ENCODE measurements around the gene KDM4C. TPM values are rescaled to one million over a fixed set of nuclear protein-coding genes. Genes with fewer than 3 reads are reported as not detected.
A peak's percentile ranks its signal among the peaks of the same experiment; 100 is the strongest.

Gene KDM4C
- total RNA-seq, 2 experiments from 2014 or later = 51.5 to 60.3 TPM

GRCh38 chr9:7173139-7173538, 415.4 kb downstream of the KDM4C start:
- ChIA-PET CTCF (ENCODE audit: unreplicated experiment) (no interaction called here), POLR2A (no interaction called here)
- Histone ChIP-seq H3K9me3 (ENCODE audit: low read length) (no peaks in the 10 kb centered on the region), H3K36me3 (ENCODE audit: insufficient read depth, low read length) (peaks cover 16% of the 10 kb centered on the region; the same call in 1 of the 2 replicates), H3K79me2 (ENCODE audit: insufficient read depth, low read depth, low read length) (no peaks in the 10 kb centered on the region), H3K4me2 (ENCODE audit: low read length) (no peak overlapping the region), H3K4me3 (ENCODE audit: low read depth, low read length, poor library complexity, severe bottlenecking) (no peak overlapping the region), H4K20me1 (ENCODE audit: insufficient read depth, low read length) (no peaks in the 10 kb centered on the region), H3K4me1 (ENCODE audit: insufficient read depth, low read length, poor library complexity, severe bottlenecking) (no peaks in the 10 kb centered on the region), H2AFZ (ENCODE audit: low read length) (no peak overlapping the region), H3K9me2 (ENCODE audit: insufficient read depth, low read length) (no peaks in the 10 kb centered on the region), H3K27ac (ENCODE audit: low read depth, low read length, poor library complexity, severe bottlenecking) (no peak overlapping the region)
- no peak for DNase-seq (ENCODE audit: low spot score)
- intact Hi-C loops (cut with micrococcal nuclease; ENCODE audit: unreplicated experiment) = no loop called here
- TF ChIP-seq CTCF (conservative IDR thresholded peaks at IDR 0.05; ENCODE audit: low read length) = no peak
- no peak for TF ChIP-seq EZH2phosphoT487 (IDR thresholded peaks at IDR 0.05; ENCODE audit: borderline replicate concordance, low read depth, low read length)
- no TSS peak for BruUV-seq (replicated peaks)

GRCh38 chr9:7174301-7174700, 416.5 kb downstream of the KDM4C start:
- Histone ChIP-seq H3K9me2 (ENCODE audit: insufficient read depth, low read length) (no peaks in the 10 kb centered on the region), H3K36me3 (ENCODE audit: insufficient read depth, low read length) (peaks cover 16% of the 10 kb centered on the region; the same call in 1 of the 2 replicates), H3K4me1 (ENCODE audit: insufficient read depth, low read length, poor library complexity, severe bottlenecking) (no peaks in the 10 kb centered on the region), H4K20me1 (ENCODE audit: insufficient read depth, low read length) (no peaks in the 10 kb centered on the region), H3K9me3 (ENCODE audit: low read length) (no peaks in the 10 kb centered on the region), H3K27ac (ENCODE audit: low read depth, low read length, poor library complexity, severe bottlenecking) (no peak overlapping the region), H2AFZ (ENCODE audit: low read length) (no peak overlapping the region), H3K4me3 (ENCODE audit: low read depth, low read length, poor library complexity, severe bottlenecking) (no peak overlapping the region), H3K4me2 (ENCODE audit: low read length) (no peak overlapping the region), H3K79me2 (ENCODE audit: insufficient read depth, low read depth, low read length) (no peaks in the 10 kb centered on the region)
- DNase-seq (ENCODE audit: low spot score) = no peak
- TF ChIP-seq CTCF (conservative IDR thresholded peaks at IDR 0.05; ENCODE audit: low read length) = no peak
- ChIA-PET POLR2A (interaction anchor here (1.2 kb wide), 1 partner anchor 9 kb away, joined by 3 read pairs; no protein-coding TSS in a partner anchor), CTCF (ENCODE audit: unreplicated experiment) (no interaction called here)
- intact Hi-C loops (cut with micrococcal nuclease; ENCODE audit: unreplicated experiment) = no loop called here
- BruUV-seq (replicated peaks) = no TSS peak

- CTCF ChIA-PET (ENCODE audit: unreplicated experiment) = no interaction called here
- H4K20me1 ChIP-seq (ENCODE audit: insufficient read depth, low read length) = no peaks in the 10 kb centered on the region
- H3K9me2 ChIP-seq (ENCODE audit: insufficient read depth, low read length) = no peaks in the 10 kb centered on the region
- TF ChIP-seq EZH2phosphoT487 (IDR thresholded peaks at IDR 0.05; ENCODE audit: borderline replicate concordance, low read depth, low read length) (no peak), CTCF (conservative IDR thresholded peaks at IDR 0.05; ENCODE audit: low read length) (peak; percentile 37; the same call in 1 of the 2 replicates)
- H3K4me2 ChIP-seq (ENCODE audit: low read length) = no peak overlapping the region
- H3K27ac ChIP-seq (ENCODE audit: low read depth, low read length, poor library complexity, severe bottlenecking) = no peak overlapping the region
- no peaks in the 10 kb centered on the region for H3K4me1 ChIP-seq (ENCODE audit: insufficient read depth, low read length, poor library complexity, severe bottlenecking)
- DNase-seq (ENCODE audit: low spot score) = no peak
- peaks cover 13% of the 10 kb centered on the region; the same call in 1 of the 2 replicates for H3K36me3 ChIP-seq (ENCODE audit: insufficient read depth, low read length)
- intact Hi-C loops (cut with micrococcal nuclease; ENCODE audit: unreplicated experiment) = no loop called here
- BruUV-seq (replicated peaks) = no TSS peak
- no peak overlapping the region for H2AFZ ChIP-seq (ENCODE audit: low read length)
- POLR2A ChIA-PET = interaction anchor here (1.2 kb wide), 1 partner anchor 9 kb away, joined by 3 read pairs; no protein-coding TSS in a partner anchor
- no peak overlapping the region for H3K4me3 ChIP-seq (ENCODE audit: low read depth, low read length, poor library complexity, severe bottlenecking)
- no peaks in the 10 kb centered on the region for H3K9me3 ChIP-seq (ENCODE audit: low read length)
- no peaks in the 10 kb centered on the region for H3K79me2 ChIP-seq (ENCODE audit: insufficient read depth, low read depth, low read length)
These were observed 417.1 kb downstream of the KDM4C start for GRCh38 chr9:7174884-7175283.
